WERI-Rb-1 (cell line): ENCODE measurements around the gene APC.

Experiments
- DNase-seq: peaks from one replicate; pipeline ENCODE4 v3.0.0-alpha.2; 2020
- H3K27ac ChIP-seq: fragments of 250-450 bp; sonication (Bioruptor Pico); 2 replicates; pipeline ENCODE4 v1.5.1; 2020; ENCODE audit warnings: mild to moderate bottlenecking, moderate library complexity
- H3K27me3 ChIP-seq: fragments of 250-450 bp; sonication (Bioruptor Pico); 2 replicates; pipeline ENCODE4 v1.5.1; 2021; ENCODE audit warnings: mild to moderate bottlenecking, low read depth, moderate library complexity; ENCODE audit not compliant: insufficient read depth, severe bottlenecking
- H3K36me3 ChIP-seq: fragments of 250-450 bp; sonication (Bioruptor Pico); 2 replicates; pipeline ENCODE4 v1.5.1; 2020; ENCODE audit warnings: mild to moderate bottlenecking, moderate library complexity
- H3K4me3 ChIP-seq: 2 replicates; pipeline ENCODE4 v1.5.1; 2011; ENCODE audit warnings: low read depth, mild to moderate bottlenecking, control low read depth, low read length
- H3K9me3 ChIP-seq: fragments of 250-450 bp; sonication (Bioruptor Pico); 2 replicates; pipeline ENCODE4 v1.5.1; 2021; ENCODE audit warnings: mild to moderate bottlenecking, moderate library complexity; ENCODE audit not compliant: severe bottlenecking
- TF ChIP-seq, protein P1 (sequence below): IDR thresholded peaks from 2 replicates; pipeline ENCODE4 v1.5.1; 2011; ENCODE audit warnings: low read depth, mild to moderate bottlenecking, control low read depth, inconsistent platforms, low read length

Gene APC

DNA sequence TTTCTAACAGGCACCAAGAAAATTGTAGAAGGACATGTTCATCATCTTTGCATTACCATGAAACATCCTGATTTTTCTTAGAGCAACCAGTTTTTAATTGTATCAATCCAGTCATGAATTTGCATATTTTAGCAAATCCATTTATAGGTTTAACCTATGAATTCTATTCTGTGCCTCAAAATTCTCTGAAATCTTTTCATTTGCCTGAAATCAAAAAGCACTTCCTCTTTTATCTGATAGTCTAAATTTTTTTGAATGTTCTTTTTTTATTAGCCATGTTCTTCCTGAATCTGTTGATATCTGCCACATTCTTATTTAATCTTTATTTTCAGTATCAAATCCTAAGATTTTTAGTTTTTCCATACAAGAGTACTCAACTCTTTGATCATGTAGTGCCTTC, 86.5 kb downstream of the APC start:
- H3K36me3 ChIP-seq, result peaks cover 36% of the 10 kb centered on the region
- H3K27me3 ChIP-seq, result no peaks in the 10 kb centered on the region
- TF ChIP-seq, protein P1, sequence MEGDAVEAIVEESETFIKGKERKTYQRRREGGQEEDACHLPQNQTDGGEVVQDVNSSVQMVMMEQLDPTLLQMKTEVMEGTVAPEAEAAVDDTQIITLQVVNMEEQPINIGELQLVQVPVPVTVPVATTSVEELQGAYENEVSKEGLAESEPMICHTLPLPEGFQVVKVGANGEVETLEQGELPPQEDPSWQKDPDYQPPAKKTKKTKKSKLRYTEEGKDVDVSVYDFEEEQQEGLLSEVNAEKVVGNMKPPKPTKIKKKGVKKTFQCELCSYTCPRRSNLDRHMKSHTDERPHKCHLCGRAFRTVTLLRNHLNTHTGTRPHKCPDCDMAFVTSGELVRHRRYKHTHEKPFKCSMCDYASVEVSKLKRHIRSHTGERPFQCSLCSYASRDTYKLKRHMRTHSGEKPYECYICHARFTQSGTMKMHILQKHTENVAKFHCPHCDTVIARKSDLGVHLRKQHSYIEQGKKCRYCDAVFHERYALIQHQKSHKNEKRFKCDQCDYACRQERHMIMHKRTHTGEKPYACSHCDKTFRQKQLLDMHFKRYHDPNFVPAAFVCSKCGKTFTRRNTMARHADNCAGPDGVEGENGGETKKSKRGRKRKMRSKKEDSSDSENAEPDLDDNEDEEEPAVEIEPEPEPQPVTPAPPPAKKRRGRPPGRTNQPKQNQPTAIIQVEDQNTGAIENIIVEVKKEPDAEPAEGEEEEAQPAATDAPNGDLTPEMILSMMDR, result no peak
- DNase-seq, result no peak
- no peak overlapping the region for H3K27ac ChIP-seq
- H3K9me3 ChIP-seq, result no peaks in the 10 kb centered on the region
- no peak overlapping the region for H3K4me3 ChIP-seq

GRCh38 chr5:112830378-112830777, 92.7 kb downstream of the APC start:
- no peak for DNase-seq
- Histone ChIP-seq H3K27me3 (no peaks in the 10 kb centered on the region), H3K27ac (no peak overlapping the region), H3K36me3 (peaks cover 29% of the 10 kb centered on the region), H3K9me3 (no peaks in the 10 kb centered on the region), H3K4me3 (no peak overlapping the region)
- TF ChIP-seq, protein P1, result no peak

DNA sequence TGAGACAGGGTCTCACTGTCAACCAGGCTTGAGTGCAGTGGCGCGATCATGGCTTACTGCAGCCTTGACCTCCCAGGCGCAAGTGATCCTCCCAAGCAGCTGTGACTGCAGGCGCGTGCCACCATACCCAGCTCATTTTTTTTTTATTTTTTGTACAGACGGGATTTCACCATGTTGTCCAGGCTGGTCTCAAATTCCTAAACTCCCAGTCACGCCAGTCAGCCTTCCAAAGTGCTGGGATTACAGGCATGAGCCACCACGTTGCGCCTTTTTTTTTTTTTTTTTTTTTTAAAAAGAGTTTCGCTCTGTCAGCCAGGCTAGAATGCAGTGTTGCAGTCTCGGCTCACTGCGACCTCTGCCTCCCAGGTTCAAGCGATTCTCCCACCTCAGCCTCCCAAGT, 96.3 kb downstream of the APC start:
- H3K27me3 ChIP-seq, result no peaks in the 10 kb centered on the region
- TF ChIP-seq, protein P1, result no peak

GRCh38 chr5:112844489-112844888, 106.8 kb downstream of the APC start:
- Histone ChIP-seq H3K27me3 (no peaks in the 10 kb centered on the region), H3K27ac (no peak overlapping the region), H3K4me3 (no peak overlapping the region), H3K36me3 (peaks cover 4% of the 10 kb centered on the region), H3K9me3 (peaks cover 5% of the 10 kb centered on the region)
- no peak for DNase-seq
- TF ChIP-seq, protein P1, result no peak

More for the DNA sequence above, 96.3 kb downstream of the APC start:
- H3K27ac ChIP-seq, result no peak overlapping the region
- H3K36me3 ChIP-seq, result peaks cover 39% of the 10 kb centered on the region
- no peak for DNase-seq
- no peaks in the 10 kb centered on the region for H3K9me3 ChIP-seq
- H3K4me3 ChIP-seq, result no peak overlapping the region

DNA sequence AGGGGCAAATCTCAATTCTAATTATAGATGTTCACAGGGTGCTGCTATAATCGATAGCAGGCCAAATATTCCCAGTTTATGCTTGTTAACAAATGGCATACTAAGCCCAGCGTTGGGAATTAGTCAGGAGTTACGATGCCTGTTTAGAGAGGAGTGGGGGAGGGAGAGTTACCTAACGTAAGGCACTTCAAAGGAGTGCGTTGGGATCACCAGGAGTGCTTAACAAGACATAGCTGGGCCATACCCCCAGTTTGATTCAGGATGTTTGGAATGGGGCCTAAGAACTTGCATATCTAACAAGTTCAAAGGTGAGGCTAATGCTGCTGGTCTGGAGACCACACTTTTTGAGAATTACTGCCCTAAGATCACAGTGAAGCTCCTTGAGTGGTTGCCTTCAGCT, 108.9 kb downstream of the APC start:
- no peak overlapping the region for H3K27ac ChIP-seq
- no peak for DNase-seq
- H3K4me3 ChIP-seq, result no peak overlapping the region
- no peaks in the 10 kb centered on the region for H3K27me3 ChIP-seq
- no peaks in the 10 kb centered on the region for H3K36me3 ChIP-seq
- H3K9me3 ChIP-seq, result peaks cover 5% of the 10 kb centered on the region
- TF ChIP-seq, protein P1, result no peak

- Histone ChIP-seq H3K9me3 (peaks cover 1% of the 10 kb centered on the region), H3K4me3 (no peak overlapping the region), H3K27me3 (no peaks in the 10 kb centered on the region), H3K27ac (no peak overlapping the region), H3K36me3 (no peaks in the 10 kb centered on the region)
- TF ChIP-seq, protein P1, result no peak
- no peak for DNase-seq
These were observed 109.6 kb downstream of the APC start for GRCh38 chr5:112847306-112847705.
